ENCODE measurements around the gene HLA-DPA1. TPM values are rescaled to one million over a fixed set of nuclear protein-coding genes. Genes with fewer than 3 reads are reported as not detected.

The HLA-DPA1 gene
- total RNA-seq (2014; rRNA removed; shearing (Covaris generic)) (0.89 and 2.5 TPM in 2 replicates), polyA plus RNA-seq (2016; fragmentation: Nextera tagmentation; extraction: Ambion mirVana) (4.2 and 4.9 TPM in 2 replicates)

- Histone ChIP-seq H3K9me2 (ENCODE audit: insufficient read depth) (no peaks in the 10 kb centered on the region), H3K36me3 (ENCODE audit: low read depth) (no peaks in the 10 kb centered on the region), H3K9ac (no peak within 1 kb of the TSS), H3K79me2 (ENCODE audit: insufficient read depth) (no peaks in the 10 kb centered on the region), H3K27ac (no peak within 1 kb of the TSS), H3F3A (ENCODE audit: insufficient read depth) (no peaks in the 10 kb centered on the region), H4K20me1 (ENCODE audit: insufficient read depth) (no peaks in the 10 kb centered on the region), H3K4me1 (ENCODE audit: insufficient read depth) (no peaks in the 10 kb centered on the region), H3K27me3 (replicated peaks; ENCODE audit: insufficient read depth) (no peaks in the 10 kb centered on the region), H3K4me3 (no peak within 1 kb of the TSS), H3K4me2 (ENCODE audit: unreplicated experiment) (no peak within 1 kb of the TSS), H2AFZ (peak within 1 kb of the TSS; percentile 23; the same call in 1 of the 2 replicates), H3K9me3 (ENCODE audit: low read depth) (no peaks in the 10 kb centered on the region)
- in situ Hi-C loops (cut with MboI), result no loop called here
- WGBS, 2 experiments (ENCODE audit: low coverage in 1 of 2, low lambda C conversion rate in 2 of 2, missing lambda C conversion rate in 2 of 2), result 54 to 55% methylated on average over 8 of the region's 8 CpGs
- DNase-seq, result peak; percentile 62
- no peak for TF ChIP-seq EZH2phosphoT487 (IDR thresholded peaks at IDR 0.05; ENCODE audit: insufficient read depth, low read depth)
- no peak for TF ChIP-seq EZH2 (IDR thresholded peaks at IDR 0.05; ENCODE audit: insufficient read depth, poor library complexity, severe bottlenecking)
Observed at GRCh38 chr6:33073431-33073871, at the start of gene HLA-DPA1. Gene HLA-DPA1, minus strand, starts transcription at chr6:33073649.

GRCh38 chr6:33123181-33123580 lies 49.7 kb upstream of the HLA-DPA1 start:
- Histone ChIP-seq H3F3A (ENCODE audit: insufficient read depth) (no peaks in the 10 kb centered on the region), H2AFZ (no peak overlapping the region), H4K20me1 (ENCODE audit: insufficient read depth) (no peaks in the 10 kb centered on the region), H3K4me2 (ENCODE audit: unreplicated experiment) (no peak overlapping the region), H3K79me2 (ENCODE audit: insufficient read depth) (no peaks in the 10 kb centered on the region), H3K36me3 (ENCODE audit: low read depth) (no peaks in the 10 kb centered on the region), H3K9ac (no peak overlapping the region), H3K27ac (no peak overlapping the region), H3K9me2 (ENCODE audit: insufficient read depth) (no peaks in the 10 kb centered on the region), H3K4me1 (ENCODE audit: insufficient read depth) (no peaks in the 10 kb centered on the region), H3K9me3 (ENCODE audit: low read depth) (no peaks in the 10 kb centered on the region), H3K27me3 (replicated peaks; ENCODE audit: insufficient read depth) (peaks cover 20% of the 10 kb centered on the region; the same call in 1 of the 2 replicates), H3K4me3 (no peak overlapping the region)
- TF ChIP-seq EZH2phosphoT487 (IDR thresholded peaks at IDR 0.05; ENCODE audit: insufficient read depth, low read depth) (no peak), EZH2 (IDR thresholded peaks at IDR 0.05; ENCODE audit: insufficient read depth, poor library complexity, severe bottlenecking) (no peak)
- in situ Hi-C loops (cut with MboI), result no loop called here
- DNase-seq, result no peak
- WGBS, 2 experiments (ENCODE audit: low coverage in 1 of 2, low lambda C conversion rate in 2 of 2, missing lambda C conversion rate in 2 of 2), result 48 to 56% methylated on average over 6 of the region's 6 CpGs

DNA sequence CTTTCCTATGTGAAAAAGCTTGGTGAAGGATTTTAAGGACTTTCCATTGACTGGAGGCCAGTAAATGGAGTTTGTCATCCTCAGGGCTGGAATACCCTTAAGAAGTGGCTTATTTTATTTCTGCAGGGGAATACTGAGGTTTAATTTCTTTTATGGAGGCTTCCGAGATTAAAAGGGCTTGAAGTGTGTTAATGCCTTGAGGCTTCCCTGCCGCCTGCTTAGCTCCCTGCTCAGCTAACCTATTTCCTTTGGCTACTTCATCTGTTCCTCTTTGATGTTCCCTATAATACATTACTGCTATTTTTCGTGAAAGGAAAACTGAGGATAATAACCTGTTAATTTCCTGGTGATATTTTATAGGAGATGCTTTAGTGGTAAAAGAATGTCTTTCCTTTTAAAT lies 46.6 kb upstream of the HLA-DPA1 start:
- H3K9ac ChIP-seq, result no peak overlapping the region
- no peaks in the 10 kb centered on the region for H3K9me2 ChIP-seq (ENCODE audit: insufficient read depth)
- H2AFZ ChIP-seq, result no peak overlapping the region
- peaks cover 42% of the 10 kb centered on the region for H3K27me3 ChIP-seq (replicated peaks; ENCODE audit: insufficient read depth)
- no peaks in the 10 kb centered on the region for H3K79me2 ChIP-seq (ENCODE audit: insufficient read depth)
- H3K27ac ChIP-seq, result no peak overlapping the region
- no peaks in the 10 kb centered on the region for H3F3A ChIP-seq (ENCODE audit: insufficient read depth)
- H3K4me3 ChIP-seq, result no peak overlapping the region
- no peaks in the 10 kb centered on the region for H3K4me1 ChIP-seq (ENCODE audit: insufficient read depth)
- no peaks in the 10 kb centered on the region for H3K36me3 ChIP-seq (ENCODE audit: low read depth)
- no peak for TF ChIP-seq EZH2 (IDR thresholded peaks at IDR 0.05; ENCODE audit: insufficient read depth, poor library complexity, severe bottlenecking)
- TF ChIP-seq EZH2phosphoT487 (IDR thresholded peaks at IDR 0.05; ENCODE audit: insufficient read depth, low read depth), result no peak
- in situ Hi-C loops (cut with MboI), result no loop called here
- no peak for DNase-seq
- 62 to 63% methylated on average over 3 of the region's 3 CpGs for WGBS, 2 experiments (ENCODE audit: low coverage in 1 of 2, low lambda C conversion rate in 2 of 2, missing lambda C conversion rate in 2 of 2)
- H3K9me3 ChIP-seq (ENCODE audit: low read depth), result no peaks in the 10 kb centered on the region
- H3K4me2 ChIP-seq (ENCODE audit: unreplicated experiment), result no peak overlapping the region
- no peaks in the 10 kb centered on the region for H4K20me1 ChIP-seq (ENCODE audit: insufficient read depth)

GRCh38 chr6:33118525-33119123 lies 45.2 kb upstream of the HLA-DPA1 start:
- no peak overlapping the region for H3K9ac ChIP-seq
- H3F3A ChIP-seq (ENCODE audit: insufficient read depth), result no peaks in the 10 kb centered on the region
- H3K4me3 ChIP-seq, result no peak overlapping the region
- no peaks in the 10 kb centered on the region for H3K36me3 ChIP-seq (ENCODE audit: low read depth)
- TF ChIP-seq EZH2 (IDR thresholded peaks at IDR 0.05; ENCODE audit: insufficient read depth, poor library complexity, severe bottlenecking) (no peak), EZH2phosphoT487 (IDR thresholded peaks at IDR 0.05; ENCODE audit: insufficient read depth, low read depth) (no peak)
- H3K79me2 ChIP-seq (ENCODE audit: insufficient read depth), result no peaks in the 10 kb centered on the region
- peaks cover 56% of the 10 kb centered on the region for H3K27me3 ChIP-seq (replicated peaks; ENCODE audit: insufficient read depth)
- H3K27ac ChIP-seq, result no peak overlapping the region
- in situ Hi-C loops (cut with MboI), result no loop called here
- H3K4me1 ChIP-seq (ENCODE audit: insufficient read depth), result no peaks in the 10 kb centered on the region
- H3K9me3 ChIP-seq (ENCODE audit: low read depth), result no peaks in the 10 kb centered on the region
- H3K9me2 ChIP-seq (ENCODE audit: insufficient read depth), result no peaks in the 10 kb centered on the region
- WGBS, 2 experiments (ENCODE audit: low coverage in 1 of 2, low lambda C conversion rate in 2 of 2, missing lambda C conversion rate in 2 of 2), result 0% methylated on average over 3 of the region's 3 CpGs
- H2AFZ ChIP-seq, result no peak overlapping the region
- no peaks in the 10 kb centered on the region for H4K20me1 ChIP-seq (ENCODE audit: insufficient read depth)
- no peak overlapping the region for H3K4me2 ChIP-seq (ENCODE audit: unreplicated experiment)
- peak; percentile 54 for DNase-seq
